Astrocyte of the cerebellum (primary cell): Measurements from ENCODE around the gene SLC6A5.

Source experiments
- DNase-seq: peaks from one replicate; pipeline ENCODE4 v3.0.0-alpha.2; 2011; ENCODE audit warnings: low read depth
- H3K4me3 ChIP-seq: 2 replicates; pipeline ENCODE4 v1.5.1; 2011; ENCODE audit warnings: mild to moderate bottlenecking, low read depth, low read length, moderate library complexity
- CTCF ChIP-seq: IDR thresholded peaks from 2 replicates; pipeline ENCODE4 v1.5.1; 2012; ENCODE audit warnings: low read length, low read depth, moderate library complexity, mild to moderate bottlenecking; ENCODE audit errors: missing control alignments
- in situ Hi-C: cut with HindIII; loops from 2 replicates; pipeline ENCODE4 v1.10.0; 2017; ENCODE audit warnings: low sequenced_read_pairs

The SLC6A5 gene

GRCh38 chr11:20589796-20590195, 9.6 kb upstream of the SLC6A5 start:
- in situ Hi-C loops = no loop called here
- no peak overlapping the region for H3K4me3 ChIP-seq
- no peak for DNase-seq
- no peak for TF ChIP-seq CTCF

DNA sequence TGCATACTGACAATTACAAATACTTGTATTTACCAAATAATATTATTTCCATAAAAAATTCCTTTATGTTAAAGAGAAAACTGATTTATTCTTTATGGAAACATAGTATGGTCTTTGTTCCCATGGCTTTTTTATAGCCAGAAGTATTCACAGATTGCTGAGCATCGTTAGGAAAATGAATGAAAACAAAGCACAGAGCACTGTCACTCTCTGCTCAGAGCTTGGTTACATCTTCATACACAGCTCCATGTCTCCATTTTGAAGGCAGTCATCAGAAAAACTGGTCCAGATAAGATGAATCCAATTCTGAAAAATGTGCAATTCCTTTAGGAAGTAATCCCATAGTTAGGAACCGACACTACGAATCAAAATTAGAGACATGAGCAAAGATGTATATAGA, 9.0 kb upstream of the SLC6A5 start:
- no peak overlapping the region for H3K4me3 ChIP-seq
- no peak for DNase-seq
- TF ChIP-seq CTCF = no peak
- in situ Hi-C loops = no loop called here

- DNase-seq = no peak
- TF ChIP-seq CTCF = no peak
- in situ Hi-C loops = no loop called here
- no peak overlapping the region for H3K4me3 ChIP-seq
Measured at GRCh38 chr11:20592741-20593140, 6.7 kb upstream of the SLC6A5 start.

GRCh38 chr11:20594274-20595061, 4.9 kb upstream of the SLC6A5 start:
- no peak for DNase-seq
- in situ Hi-C loops = no loop called here
- TF ChIP-seq CTCF = no peak
- H3K4me3 ChIP-seq = no peak overlapping the region

DNA sequence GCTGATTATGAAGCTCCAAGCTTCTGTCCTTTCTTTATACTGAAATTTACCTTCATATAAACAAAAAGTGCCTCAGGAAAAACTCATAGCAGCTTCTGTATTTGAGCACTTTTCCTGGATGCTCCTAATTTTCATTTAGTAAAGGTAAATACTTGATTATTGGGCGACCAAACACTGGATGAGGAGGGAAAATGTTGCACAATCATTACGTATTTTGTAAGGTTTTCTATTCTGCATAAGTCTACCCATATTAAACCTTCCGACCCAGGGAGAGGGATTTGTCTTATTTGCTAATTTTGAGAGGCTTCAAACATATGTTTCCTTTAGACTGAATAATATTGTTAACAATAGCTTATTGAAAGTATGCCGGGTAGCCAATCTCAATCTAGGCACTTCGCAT, 4.3 kb upstream of the SLC6A5 start:
- no peak overlapping the region for H3K4me3 ChIP-seq
- TF ChIP-seq CTCF = no peak
- DNase-seq = no peak
- in situ Hi-C loops = no loop called here

DNA sequence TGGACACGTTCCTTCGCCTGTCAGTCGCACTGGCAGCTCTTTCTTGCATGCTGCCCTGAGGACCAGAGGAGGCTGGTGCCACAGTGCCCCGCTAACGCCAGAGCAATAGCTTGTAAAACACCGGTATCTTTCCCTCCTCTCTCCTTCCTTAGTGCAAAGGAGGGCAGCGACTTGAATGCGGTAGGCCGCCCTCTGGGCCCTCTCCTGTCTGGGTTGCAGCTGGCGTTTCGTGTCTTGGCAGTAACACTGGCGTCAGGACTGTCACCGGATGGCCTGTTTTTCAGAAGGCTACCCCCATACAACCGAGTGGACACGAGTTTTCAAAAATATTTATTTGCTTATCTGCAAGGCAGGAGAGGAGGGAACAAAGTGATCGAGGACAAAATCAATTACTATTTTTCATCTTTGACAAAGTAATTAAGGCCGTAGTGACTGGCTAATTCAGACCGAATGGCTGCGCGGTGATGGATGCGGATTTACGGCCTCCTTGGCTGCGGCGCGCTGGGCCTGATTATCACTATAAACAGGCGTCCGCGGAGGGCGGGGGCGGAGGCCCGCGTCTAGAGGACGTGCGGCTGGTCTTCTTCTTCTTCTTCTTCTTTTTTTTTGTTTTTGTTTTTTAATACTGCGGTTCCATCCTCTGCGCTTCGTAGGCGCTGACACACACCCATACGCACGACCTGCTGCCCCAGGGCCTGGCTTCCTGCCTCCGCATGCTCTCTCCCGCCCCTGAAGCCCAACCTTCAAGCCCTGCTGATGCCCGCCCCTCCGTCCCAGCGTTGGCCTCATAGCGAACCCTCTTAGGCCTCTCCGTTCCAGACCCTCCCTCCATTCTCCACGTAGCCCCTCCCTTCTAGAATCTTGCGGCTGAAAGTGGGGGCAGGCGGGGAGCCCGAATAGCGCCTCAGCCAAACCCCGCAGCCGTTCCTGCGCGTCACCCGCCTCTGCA, 2.9 kb upstream of the SLC6A5 start:
- no peak overlapping the region for H3K4me3 ChIP-seq
- in situ Hi-C loops = no loop called here
- no peak for DNase-seq
- TF ChIP-seq CTCF = no peak
